ENCODE data around the gene SNAI1.
"Not testable (repeated sequence)": the region's sequence is repeated elsewhere in the genome, so short reads cannot be mapped to it uniquely, and the experiment has no call there.

GRCh38 chr20:49998478-49999188, 15.9 kb downstream of the SNAI1 start:
- not testable (repeated sequence) for TF ChIP-seq CTCF, POLR2A (IDR thresholded peaks at IDR 0.05)

Measured in ovary (tissue), 3 donors.